Progenitor cell of endocrine pancreas (in vitro differentiated cells): ENCODE measurements around the gene NTHL1. TPM values are rescaled to one million over a fixed set of nuclear protein-coding genes. Genes with fewer than 3 reads are reported as not detected.

Experiments
- DNase-seq: peaks from one replicate; pipeline ENCODE4 v3.0.0; 2021; ENCODE audit warnings: low spot score; ENCODE audit not compliant: unreplicated experiment
- H3K27ac Mint-ChIP-seq: 2 replicates; pipeline ENCODE4 v1.8.0; 2021; ENCODE audit warnings: mild to moderate bottlenecking, moderate library complexity, mixed read lengths
- H3K27me3 Mint-ChIP-seq: 2 replicates; pipeline ENCODE4 v1.8.0; 2021; ENCODE audit warnings: mixed read lengths
- H3K36me3 Mint-ChIP-seq: 2 replicates; pipeline ENCODE4 v1.8.0; 2022; ENCODE audit warnings: mixed read lengths; ENCODE audit not compliant: insufficient read depth
- H3K4me1 Mint-ChIP-seq: 2 replicates; pipeline ENCODE4 v1.8.0; 2021; ENCODE audit warnings: low read depth, mixed read lengths
- H3K4me3 Mint-ChIP-seq: 2 replicates; pipeline ENCODE4 v1.8.0; 2021; ENCODE audit warnings: low read depth, mild to moderate bottlenecking, moderate library complexity, mixed read lengths
- H3K9me3 Mint-ChIP-seq: 2 replicates; pipeline ENCODE4 v1.8.0; 2021; ENCODE audit warnings: low read depth, mixed read lengths
- total RNA-seq: library from RNA; stranded (reverse); gene quantifications from 2 replicates; pipeline ENCODE4 v1.2.1, GENCODE V29; 2021
- TF ChIP-seq, protein P1 (sequence below): fragments of 200-600 bp; sonication (generic); IDR thresholded peaks from one replicate; pipeline ENCODE4 v1.5.0; 2021; ENCODE audit warnings: antibody characterized with exemption, mild to moderate bottlenecking; ENCODE audit not compliant: unreplicated experiment

Gene NTHL1
- total RNA-seq, 1 donor from 2014 or later = 28.1 TPM

DNA sequence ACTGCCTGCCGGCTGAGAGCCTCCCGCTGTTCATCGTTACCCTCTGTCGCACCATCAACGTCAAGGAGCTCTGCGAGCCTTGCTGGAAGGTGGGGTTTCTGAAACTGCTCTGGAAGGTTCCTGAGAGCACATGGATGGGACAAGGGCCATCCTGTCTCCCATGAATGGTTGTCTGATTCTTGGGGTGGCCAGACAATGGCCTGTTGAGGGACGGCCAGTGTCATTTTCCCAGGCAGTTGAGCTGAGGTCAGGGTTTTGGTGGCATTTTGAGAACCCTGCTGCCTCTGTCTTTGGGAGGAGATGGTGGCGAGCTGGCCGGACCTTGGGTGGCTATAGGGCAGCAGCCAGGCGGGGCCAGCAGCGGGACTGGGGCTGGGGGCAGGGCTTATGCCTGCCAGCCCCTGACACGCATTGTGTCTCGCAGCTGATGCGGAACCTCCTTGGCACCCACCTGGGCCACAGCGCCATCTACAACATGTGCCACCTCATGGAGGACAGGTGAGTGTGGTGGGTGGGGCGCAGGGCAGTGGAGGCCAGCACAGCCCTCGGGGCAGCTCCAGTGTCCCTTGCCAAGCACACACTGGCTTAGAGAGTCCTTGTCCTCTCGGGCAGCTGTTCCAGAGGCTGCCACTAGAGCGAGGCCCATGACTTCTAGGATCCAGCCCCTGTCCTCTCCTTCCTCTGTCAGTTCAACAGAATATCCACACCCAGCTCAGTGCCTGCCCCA is 9.2 kb upstream of the NTHL1 start:
- TF ChIP-seq, protein P1, sequence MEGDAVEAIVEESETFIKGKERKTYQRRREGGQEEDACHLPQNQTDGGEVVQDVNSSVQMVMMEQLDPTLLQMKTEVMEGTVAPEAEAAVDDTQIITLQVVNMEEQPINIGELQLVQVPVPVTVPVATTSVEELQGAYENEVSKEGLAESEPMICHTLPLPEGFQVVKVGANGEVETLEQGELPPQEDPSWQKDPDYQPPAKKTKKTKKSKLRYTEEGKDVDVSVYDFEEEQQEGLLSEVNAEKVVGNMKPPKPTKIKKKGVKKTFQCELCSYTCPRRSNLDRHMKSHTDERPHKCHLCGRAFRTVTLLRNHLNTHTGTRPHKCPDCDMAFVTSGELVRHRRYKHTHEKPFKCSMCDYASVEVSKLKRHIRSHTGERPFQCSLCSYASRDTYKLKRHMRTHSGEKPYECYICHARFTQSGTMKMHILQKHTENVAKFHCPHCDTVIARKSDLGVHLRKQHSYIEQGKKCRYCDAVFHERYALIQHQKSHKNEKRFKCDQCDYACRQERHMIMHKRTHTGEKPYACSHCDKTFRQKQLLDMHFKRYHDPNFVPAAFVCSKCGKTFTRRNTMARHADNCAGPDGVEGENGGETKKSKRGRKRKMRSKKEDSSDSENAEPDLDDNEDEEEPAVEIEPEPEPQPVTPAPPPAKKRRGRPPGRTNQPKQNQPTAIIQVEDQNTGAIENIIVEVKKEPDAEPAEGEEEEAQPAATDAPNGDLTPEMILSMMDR = peak; percentile 34
- H3K4me3 Mint-ChIP-seq = no peak overlapping the region
- DNase-seq = no peak

DNA sequence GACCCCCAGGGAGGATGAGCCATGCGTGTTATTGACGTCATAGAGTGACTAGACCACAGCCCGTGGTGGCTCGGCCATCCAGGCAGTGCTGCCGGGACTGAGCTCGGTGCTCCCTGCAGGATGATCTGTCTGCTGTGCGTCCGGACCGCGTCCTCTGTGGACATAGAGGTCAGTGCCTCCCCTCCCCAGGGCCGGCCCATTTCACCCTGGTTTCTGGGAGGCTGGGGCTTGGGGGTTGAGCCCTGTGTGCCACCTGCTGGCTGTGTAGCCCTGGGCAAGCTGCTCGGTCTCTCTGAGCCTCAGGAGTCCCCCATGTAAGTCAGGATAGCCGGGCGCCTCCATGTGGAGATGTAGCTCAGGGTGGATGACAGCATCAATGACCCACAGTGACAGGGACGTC is 8.4 kb upstream of the NTHL1 start:
- TF ChIP-seq, protein P1 = no peak
- no peaks in the 10 kb centered on the region for H3K9me3 Mint-ChIP-seq
- H3K4me1 Mint-ChIP-seq = no peaks in the 10 kb centered on the region
- DNase-seq = no peak
- H3K4me3 Mint-ChIP-seq = no peak overlapping the region
- H3K27ac Mint-ChIP-seq = no peak overlapping the region
- no peaks in the 10 kb centered on the region for H3K27me3 Mint-ChIP-seq
- H3K36me3 Mint-ChIP-seq = peaks cover 6% of the 10 kb centered on the region

More for the DNA sequence above, 9.2 kb upstream of the NTHL1 start:
- H3K9me3 Mint-ChIP-seq = no peaks in the 10 kb centered on the region
- H3K27me3 Mint-ChIP-seq = no peaks in the 10 kb centered on the region
- no peaks in the 10 kb centered on the region for H3K4me1 Mint-ChIP-seq
- H3K36me3 Mint-ChIP-seq = peaks cover 6% of the 10 kb centered on the region
- no peak overlapping the region for H3K27ac Mint-ChIP-seq

DNA sequence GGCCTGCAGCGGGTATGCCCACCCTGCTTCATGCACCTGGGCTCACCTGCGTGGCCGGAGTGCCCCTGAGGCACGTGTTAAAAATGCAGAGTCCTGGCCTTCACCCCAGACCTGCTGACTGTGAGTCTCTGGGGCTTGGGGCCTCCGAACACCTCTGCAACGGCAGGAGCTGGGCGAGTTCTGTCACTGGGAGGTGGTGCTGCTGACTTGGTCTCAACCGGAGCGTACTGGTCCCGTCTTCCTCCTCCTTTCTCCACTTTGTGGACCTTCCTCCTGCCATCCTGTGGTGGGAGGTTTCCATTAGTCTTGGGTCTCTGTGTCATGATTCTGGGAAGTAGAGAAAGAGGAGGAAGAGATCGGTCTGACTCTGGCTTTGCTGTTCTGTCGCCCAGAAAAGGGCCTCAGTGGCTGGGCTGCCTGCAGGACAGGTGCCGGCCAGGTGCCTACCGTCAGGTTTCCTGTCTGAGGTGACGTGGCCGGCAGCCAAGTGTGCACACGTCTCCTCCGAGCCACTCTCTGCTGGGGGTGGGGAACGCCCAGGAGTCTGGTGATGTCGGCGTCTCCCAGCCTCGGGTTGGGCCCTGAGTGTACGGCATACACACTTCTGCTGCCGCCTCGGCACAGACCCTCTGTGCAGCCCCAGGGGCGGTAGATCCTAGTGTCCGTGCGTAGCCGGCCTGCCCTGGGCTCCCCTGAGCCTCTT is 7.1 kb upstream of the NTHL1 start:
- TF ChIP-seq, protein P1 = no peak
- Mint-ChIP-seq H3K9me3 (no peaks in the 10 kb centered on the region), H3K27me3 (no peaks in the 10 kb centered on the region), H3K4me3 (no peak overlapping the region), H3K36me3 (peaks cover 6% of the 10 kb centered on the region), H3K4me1 (no peaks in the 10 kb centered on the region), H3K27ac (no peak overlapping the region)
- no peak for DNase-seq

DNA sequence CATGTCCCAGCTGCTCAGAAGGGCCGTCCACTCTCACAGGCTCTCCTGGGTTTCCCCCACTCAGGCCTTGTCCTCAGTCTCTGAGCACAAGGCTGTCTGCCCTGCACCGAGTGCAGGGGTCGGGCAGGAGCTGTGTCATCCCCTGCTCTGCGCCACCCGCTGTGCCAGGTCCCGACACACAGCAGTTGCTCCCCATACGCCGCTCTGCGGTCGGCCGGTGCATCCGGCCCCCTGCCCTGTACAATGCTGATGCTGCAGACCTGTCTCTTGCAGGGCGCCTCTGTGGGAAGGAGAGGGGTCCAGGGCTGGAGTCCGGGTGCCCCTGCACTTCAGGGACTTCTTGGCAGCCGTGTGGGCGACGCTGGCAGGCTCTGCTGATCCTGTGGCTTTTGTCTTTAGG is 6.3 kb upstream of the NTHL1 start:
- no peak for DNase-seq
- H3K27me3 Mint-ChIP-seq = no peaks in the 10 kb centered on the region
- TF ChIP-seq, protein P1 = no peak
- H3K36me3 Mint-ChIP-seq = peaks cover 6% of the 10 kb centered on the region
- no peaks in the 10 kb centered on the region for H3K4me1 Mint-ChIP-seq
- no peak overlapping the region for H3K4me3 Mint-ChIP-seq
- no peak overlapping the region for H3K27ac Mint-ChIP-seq
- H3K9me3 Mint-ChIP-seq = no peaks in the 10 kb centered on the region

DNA sequence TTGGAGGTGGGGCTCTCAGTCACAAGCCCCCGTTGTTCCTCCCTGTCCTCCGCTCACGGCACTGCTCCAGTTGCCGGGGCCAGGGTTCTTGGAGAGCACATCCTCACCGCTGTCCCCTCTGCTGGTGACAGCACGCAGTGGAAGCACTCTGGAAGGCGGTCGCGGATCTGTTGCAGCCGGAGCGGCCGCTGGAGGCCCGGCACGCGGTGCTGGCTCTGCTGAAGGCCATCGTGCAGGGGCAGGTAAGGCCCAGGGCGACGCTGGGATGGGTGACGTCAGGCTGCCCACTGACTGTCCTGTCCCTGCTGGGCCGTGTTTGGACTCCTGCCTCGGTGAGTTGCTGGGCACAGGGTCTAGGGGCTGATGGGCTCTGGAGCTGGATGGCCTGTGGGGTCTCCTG is 5.6 kb upstream of the NTHL1 start:
- Mint-ChIP-seq H3K36me3 (peaks cover 2% of the 10 kb centered on the region), H3K4me3 (no peak overlapping the region), H3K27ac (no peak overlapping the region), H3K27me3 (no peaks in the 10 kb centered on the region), H3K9me3 (no peaks in the 10 kb centered on the region), H3K4me1 (peaks cover 6% of the 10 kb centered on the region)
- TF ChIP-seq, protein P1 = no peak
- DNase-seq = no peak
